Neutrophil (primary cell): ENCODE measurements around the gene REV3L.
"Not testable (repeated sequence)": the region's sequence is repeated elsewhere in the genome, so short reads cannot be mapped to it uniquely, and the experiment has no call there.

ENCODE experiments used
- H3K27ac ChIP-seq: fragments of 200-600 bp; sonication (generic); 2 replicates; pipeline ENCODE4 v1.5.1; 2016; ENCODE audit warnings: mild to moderate bottlenecking, moderate library complexity
- H3K27me3 ChIP-seq: fragments of 200-600 bp; sonication (generic); 2 replicates; pipeline ENCODE4 v1.6.0; 2016; ENCODE audit warnings: mild to moderate bottlenecking
- H3K36me3 ChIP-seq: fragments of 200-600 bp; sonication (generic); 2 replicates; pipeline ENCODE4 v1.5.1; 2017
- H3K4me1 ChIP-seq, 2 experiments: fragments of 200-600 bp in 1 of 2; sonication (generic) in 1 of 2; 1 replicate in 1 of 2; 2 replicates in 1 of 2; pipeline versions ENCODE4 v1.5.1 to v1.6.1; 2013 to 2016; ENCODE audit warnings: low read depth in 1 of 2, low read length in 1 of 2, mild to moderate bottlenecking in 1 of 2, moderate library complexity in 1 of 2; ENCODE audit not compliant: control insufficient read depth in 1 of 2, insufficient read depth in 1 of 2
- H3K4me3 ChIP-seq, 2 experiments: fragments of 200-600 bp in 1 of 2; sonication (generic) in 1 of 2; 1 replicate in 1 of 2; 2 replicates in 1 of 2; pipeline ENCODE4 v1.5.1; 2013 to 2016; ENCODE audit warnings: low read depth in 1 of 2, low read length in 1 of 2, mild to moderate bottlenecking in 1 of 2, moderate library complexity in 1 of 2
- H3K9me3 ChIP-seq: fragments of 200-600 bp; sonication (generic); 2 replicates; pipeline ENCODE4 v1.5.1; 2016
- CTCF ChIP-seq: fragments of 200-600 bp; sonication (generic); IDR thresholded peaks from 2 replicates; pipeline ENCODE4 v1.5.1; 2016; ENCODE audit warnings: antibody characterized with exemption

REV3L gene

GRCh38 chr6:111338843-111339242 lies 144.2 kb downstream of the REV3L start:
- no peak overlapping the region for H3K4me3 ChIP-seq
- no peaks in the 10 kb centered on the region for H3K27me3 ChIP-seq
- H3K27ac ChIP-seq = no peak overlapping the region
- no peaks in the 10 kb centered on the region for H3K4me1 ChIP-seq
- TF ChIP-seq CTCF = no peak
- H3K9me3 ChIP-seq = no peaks in the 10 kb centered on the region
- H3K36me3 ChIP-seq = peaks cover 19% of the 10 kb centered on the region

DNA sequence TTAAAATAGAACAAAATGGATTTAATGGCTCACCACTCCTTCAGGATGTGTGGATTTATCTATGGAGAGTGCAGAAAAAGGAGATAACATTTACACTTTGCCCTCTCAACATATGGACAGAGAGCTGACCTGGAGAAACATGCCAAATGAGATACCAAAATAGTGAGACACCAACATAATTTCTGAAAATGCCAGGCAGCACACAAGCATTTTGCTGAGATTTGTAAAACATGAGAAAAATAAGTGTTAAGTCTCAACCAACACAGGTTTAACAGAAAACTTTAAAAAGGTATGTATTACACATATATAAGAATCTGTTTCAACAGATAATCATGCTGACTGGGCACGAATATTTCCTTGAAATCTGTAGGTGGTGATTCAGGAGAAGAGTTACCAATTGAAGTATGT lies 145.2 kb downstream of the REV3L start:
- H3K36me3 ChIP-seq = peaks cover 12% of the 10 kb centered on the region
- H3K4me1 ChIP-seq = no peaks in the 10 kb centered on the region
- H3K4me3 ChIP-seq = no peak overlapping the region
- no peaks in the 10 kb centered on the region for H3K27me3 ChIP-seq
- H3K27ac ChIP-seq = no peak overlapping the region
- TF ChIP-seq CTCF = no peak
- no peaks in the 10 kb centered on the region for H3K9me3 ChIP-seq

DNA sequence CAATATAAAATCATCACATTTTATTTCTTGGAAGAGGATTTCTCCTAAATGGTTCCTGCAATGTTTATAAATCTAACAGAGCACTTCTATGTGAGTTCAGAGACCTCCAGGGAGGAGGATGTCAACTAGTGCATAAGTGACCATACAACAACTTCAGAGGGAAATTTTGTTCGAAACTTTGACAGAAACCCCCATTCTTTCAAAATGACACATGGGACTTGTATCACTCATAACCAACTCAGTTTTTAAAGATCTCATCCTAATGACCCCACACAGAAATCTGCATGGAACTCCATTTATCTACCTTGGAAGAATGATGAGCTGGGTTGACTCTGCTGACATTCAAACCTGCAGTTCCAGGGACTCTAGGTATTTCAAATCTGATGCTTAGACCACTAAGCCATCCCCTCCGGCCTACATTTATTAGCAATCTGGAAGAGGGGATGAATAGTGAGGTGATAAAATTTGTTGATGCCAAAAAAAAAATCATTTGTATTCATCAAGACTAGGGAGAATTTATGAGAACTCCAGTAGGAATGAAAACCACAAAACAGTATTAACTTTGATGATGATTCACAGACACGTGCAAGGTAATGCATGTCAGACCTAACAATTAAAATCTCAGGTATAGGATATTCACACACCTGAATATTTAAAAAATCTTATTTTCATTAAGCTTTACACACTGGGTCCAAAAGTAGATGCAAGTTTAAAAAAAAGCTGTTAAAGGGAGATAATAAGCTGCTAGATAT lies 153.0 kb downstream of the REV3L start:
- Histone ChIP-seq H3K4me1 (no peaks in the 10 kb centered on the region), H3K27ac (no peak overlapping the region), H3K27me3 (no peaks in the 10 kb centered on the region), H3K36me3 (peaks cover 35% of the 10 kb centered on the region), H3K4me3 (no peak overlapping the region), H3K9me3 (no peaks in the 10 kb centered on the region)
- TF ChIP-seq CTCF = no peak

DNA sequence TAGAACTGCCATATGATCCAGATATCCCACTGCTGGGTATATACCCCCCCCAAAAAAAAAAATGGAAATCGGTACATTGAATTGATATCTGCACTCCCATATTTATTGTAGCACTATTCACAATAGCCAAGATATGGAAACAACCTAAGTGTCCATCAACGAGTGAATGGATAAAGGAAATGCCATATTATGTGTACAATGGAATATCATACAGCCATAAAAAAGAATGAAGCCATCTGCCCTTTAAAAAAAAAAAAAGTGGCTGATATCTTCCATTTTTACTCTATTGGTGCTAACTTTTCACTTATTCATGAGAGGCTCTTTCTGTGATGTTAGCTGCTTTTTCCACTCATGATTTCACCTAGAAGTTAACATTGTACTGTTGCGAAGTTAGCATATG lies 156.5 kb downstream of the REV3L start:
- Histone ChIP-seq H3K4me1 (no peaks in the 10 kb centered on the region), H3K4me3 (no peak overlapping the region), H3K9me3 (no peaks in the 10 kb centered on the region), H3K27ac (no peak overlapping the region), H3K36me3 (peaks cover 34% of the 10 kb centered on the region), H3K27me3 (no peaks in the 10 kb centered on the region)
- TF ChIP-seq CTCF = no peak

DNA sequence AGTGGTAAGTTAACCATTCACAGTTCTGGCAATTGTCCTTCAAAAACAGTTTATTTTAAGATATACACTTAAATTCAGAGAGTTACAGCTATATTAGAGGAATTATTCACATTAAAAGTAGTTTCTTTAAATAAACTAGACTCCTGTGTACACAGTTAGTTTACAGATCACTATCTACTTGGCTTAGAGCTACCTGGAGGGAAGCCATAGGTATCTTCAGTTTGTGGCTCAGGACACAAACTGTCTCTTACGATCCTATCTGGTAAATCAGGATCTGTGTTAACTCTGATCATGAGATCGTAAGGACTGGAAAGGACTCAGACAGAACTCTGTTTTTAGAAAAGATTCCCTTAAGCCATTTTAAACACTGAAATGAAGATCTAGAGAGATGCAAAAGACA lies 160.9 kb downstream of the REV3L start:
- Histone ChIP-seq H3K9me3 (no peaks in the 10 kb centered on the region), H3K4me3 (no peak overlapping the region), H3K27me3 (no peaks in the 10 kb centered on the region), H3K4me1 (no peaks in the 10 kb centered on the region), H3K27ac (no peak overlapping the region), H3K36me3 (peaks cover 26% of the 10 kb centered on the region)
- TF ChIP-seq CTCF = no peak

DNA sequence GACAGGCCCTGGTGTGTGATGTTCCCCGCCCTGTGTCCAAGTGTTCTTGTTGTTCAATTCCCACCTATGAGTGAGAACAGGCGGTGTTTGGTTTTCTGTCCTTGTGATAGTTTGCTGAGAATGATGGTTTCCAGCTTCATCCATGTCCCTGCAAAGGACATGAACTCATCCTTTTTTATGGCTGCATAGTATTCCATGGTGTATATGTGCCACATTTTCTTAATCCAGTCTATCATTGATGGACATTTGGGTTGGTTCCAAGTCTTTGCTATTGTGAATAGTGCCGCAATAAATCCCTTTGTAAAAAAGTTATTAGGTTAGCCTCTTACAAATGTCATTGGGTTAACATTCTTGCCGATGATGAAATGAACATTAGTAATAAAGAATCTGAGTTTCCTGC lies 175.1 kb downstream of the REV3L start:
- not testable (repeated sequence) for H3K27ac ChIP-seq, H3K4me3 ChIP-seq, H3K9me3 ChIP-seq, H3K4me1 ChIP-seq, H3K27me3 ChIP-seq
- H3K36me3 ChIP-seq = peaks cover 46% of the 10 kb centered on the region
